ENCODE measurements around the gene CAMP. TPM values are rescaled to one million over a fixed set of nuclear protein-coding genes. Genes with fewer than 3 reads are reported as not detected.

CAMP gene
- polyA plus RNA-seq, 3 donors, result 2.1 to 5.1 (median 3.4) TPM

DNA sequence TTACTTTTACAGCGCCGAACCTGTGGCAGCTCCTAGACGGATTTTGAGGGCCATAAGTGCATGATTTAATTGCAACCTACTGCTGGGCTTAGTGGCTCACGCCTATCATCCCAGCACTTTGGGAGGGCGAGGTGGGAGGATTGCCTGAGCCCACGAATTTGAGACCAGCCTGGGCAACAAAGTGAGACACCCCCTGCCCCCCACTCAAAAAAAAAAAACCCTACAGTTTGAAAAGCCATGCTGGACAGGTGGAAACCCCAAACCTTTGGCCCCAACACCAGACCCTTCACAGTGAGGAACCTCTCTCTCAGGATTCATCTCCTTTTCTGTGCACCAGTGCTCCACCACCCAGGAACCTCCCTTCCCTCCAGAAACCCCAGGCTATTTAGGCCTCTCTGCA lies 34.0 kb upstream of the CAMP start:
- H3K4me1 ChIP-seq (ENCODE audit: control insufficient read depth in 1 of 2, insufficient read depth in 2 of 2, low read length in 2 of 2), result peaks cover 16 to 21% of the 10 kb centered on the region in 2 donors
- H3K4me3 ChIP-seq (replicated peaks in 1 of 3; ENCODE audit: low read depth in 2 of 3, low read length in 3 of 3), result no peak overlapping the region
- no peak overlapping the region for H3K27ac Mint-ChIP-seq
- H3K9ac ChIP-seq (ENCODE audit: insufficient read depth, low read length, poor library complexity, severe bottlenecking), result no peak overlapping the region
- H2AFZ ChIP-seq (ENCODE audit: insufficient read depth, low read depth, low read length, poor library complexity, severe bottlenecking), result peak overlapping the region; percentile 93
- peaks cover 0 to 6% of the 10 kb centered on the region in 2 donors for H3K36me3 ChIP-seq (replicated peaks in 1 of 2; ENCODE audit: control insufficient read depth in 1 of 2, insufficient read depth in 2 of 2, low read length in 2 of 2)
- DNase-seq, result no peak
- no peaks in the 10 kb centered on the region for H3K9me3 ChIP-seq (replicated peaks in 1 of 2; ENCODE audit: control insufficient read depth in 1 of 2, insufficient read depth in 1 of 2, low read length in 2 of 2)
- intact Hi-C loops (cut with micrococcal nuclease), result loop anchor here (5.0 to 10.0 kb wide), 2 partner anchors 53 to 255 kb away; partner anchors contain the start of genes ATRIP (in 1 of the 2), CCDC51 (in 1 of the 2), TMA7 (in 1 of the 2) and ZNF589 (in 1 of the 2)
- H3K4me3 Mint-ChIP-seq, result no peak overlapping the region
- TF ChIP-seq, protein P1, sequence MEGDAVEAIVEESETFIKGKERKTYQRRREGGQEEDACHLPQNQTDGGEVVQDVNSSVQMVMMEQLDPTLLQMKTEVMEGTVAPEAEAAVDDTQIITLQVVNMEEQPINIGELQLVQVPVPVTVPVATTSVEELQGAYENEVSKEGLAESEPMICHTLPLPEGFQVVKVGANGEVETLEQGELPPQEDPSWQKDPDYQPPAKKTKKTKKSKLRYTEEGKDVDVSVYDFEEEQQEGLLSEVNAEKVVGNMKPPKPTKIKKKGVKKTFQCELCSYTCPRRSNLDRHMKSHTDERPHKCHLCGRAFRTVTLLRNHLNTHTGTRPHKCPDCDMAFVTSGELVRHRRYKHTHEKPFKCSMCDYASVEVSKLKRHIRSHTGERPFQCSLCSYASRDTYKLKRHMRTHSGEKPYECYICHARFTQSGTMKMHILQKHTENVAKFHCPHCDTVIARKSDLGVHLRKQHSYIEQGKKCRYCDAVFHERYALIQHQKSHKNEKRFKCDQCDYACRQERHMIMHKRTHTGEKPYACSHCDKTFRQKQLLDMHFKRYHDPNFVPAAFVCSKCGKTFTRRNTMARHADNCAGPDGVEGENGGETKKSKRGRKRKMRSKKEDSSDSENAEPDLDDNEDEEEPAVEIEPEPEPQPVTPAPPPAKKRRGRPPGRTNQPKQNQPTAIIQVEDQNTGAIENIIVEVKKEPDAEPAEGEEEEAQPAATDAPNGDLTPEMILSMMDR (IDR thresholded peaks at IDR 0.05), result no peak
- H3K4me1 Mint-ChIP-seq, result peaks cover 15% of the 10 kb centered on the region
- H3K4me2 ChIP-seq (replicated peaks; ENCODE audit: extremely low read depth, low read length, poor library complexity, severe bottlenecking), result no peak overlapping the region
- H3K36me3 Mint-ChIP-seq, result peaks cover 0 to 4% of the 10 kb centered on the region in 2 donors
- H3K9me3 Mint-ChIP-seq, result no peaks in the 10 kb centered on the region
- H3K27me3 ChIP-seq (ENCODE audit: control insufficient read depth in 2 of 2, insufficient read depth in 2 of 2, low read length in 2 of 2), result no peaks in the 10 kb centered on the region
- H3K27me3 Mint-ChIP-seq (ENCODE audit: low read depth in 3 of 3), result peaks cover 2 to 5% (median 5%) of the 10 kb centered on the region in 3 donors
- no peaks in the 10 kb centered on the region for H4K20me1 ChIP-seq (ENCODE audit: insufficient read depth, low read length)
- H3K79me2 ChIP-seq (ENCODE audit: insufficient read depth, low read length), result peaks cover 39% of the 10 kb centered on the region
- WGBS (ENCODE audit: insufficient coverage), result 92% methylated on average over 5 of the region's 6 CpGs
- H3K27ac ChIP-seq (ENCODE audit: low read depth in 1 of 2, low read length in 2 of 2), result no peak overlapping the region

DNA sequence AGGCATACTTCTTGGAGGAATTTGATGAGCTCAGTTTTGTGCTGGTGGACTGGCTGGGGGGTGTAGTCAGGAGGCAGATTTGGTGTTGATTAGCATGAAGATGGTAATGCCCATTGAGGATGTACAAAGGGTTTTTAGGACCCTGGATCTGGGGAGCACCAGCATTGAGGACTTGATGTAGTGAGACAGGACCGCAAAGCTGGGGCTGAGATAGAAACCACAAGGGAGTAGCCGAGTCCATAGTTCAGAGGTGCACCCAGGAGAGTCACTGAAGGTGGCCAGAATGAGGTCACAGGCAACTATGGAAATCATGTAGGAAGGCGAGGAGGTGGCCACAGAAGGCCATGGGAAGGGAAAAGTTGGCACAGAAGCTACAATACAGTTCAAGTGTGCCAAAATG lies 32.4 kb upstream of the CAMP start:
- Histone ChIP-seq H3K9ac (ENCODE audit: insufficient read depth, low read length, poor library complexity, severe bottlenecking) (no peak overlapping the region), H3K4me1 (ENCODE audit: control insufficient read depth in 1 of 2, insufficient read depth in 2 of 2, low read length in 2 of 2) (peaks cover 20 to 27% of the 10 kb centered on the region in 2 donors), H2AFZ (ENCODE audit: insufficient read depth, low read depth, low read length, poor library complexity, severe bottlenecking) (no peak overlapping the region), H3K4me3 (replicated peaks in 1 of 3; ENCODE audit: low read depth in 2 of 3, low read length in 3 of 3) (no peak overlapping the region), H3K27ac (ENCODE audit: low read depth in 1 of 2, low read length in 2 of 2) (no peak overlapping the region), H3K9me3 (replicated peaks in 1 of 2; ENCODE audit: control insufficient read depth in 1 of 2, insufficient read depth in 1 of 2, low read length in 2 of 2) (no peaks in the 10 kb centered on the region), H3K36me3 (replicated peaks in 1 of 2; ENCODE audit: control insufficient read depth in 1 of 2, insufficient read depth in 2 of 2, low read length in 2 of 2) (no peaks in the 10 kb centered on the region), H3K27me3 (ENCODE audit: control insufficient read depth in 2 of 2, insufficient read depth in 2 of 2, low read length in 2 of 2) (no peaks in the 10 kb centered on the region), H3K79me2 (ENCODE audit: insufficient read depth, low read length) (peaks cover 23% of the 10 kb centered on the region), H3K4me2 (replicated peaks; ENCODE audit: extremely low read depth, low read length, poor library complexity, severe bottlenecking) (no peak overlapping the region), H4K20me1 (ENCODE audit: insufficient read depth, low read length) (no peaks in the 10 kb centered on the region)
- H3K27me3 Mint-ChIP-seq (ENCODE audit: low read depth in 3 of 3), result peaks cover 2 to 6% (median 6%) of the 10 kb centered on the region in 3 donors
- peaks cover 21% of the 10 kb centered on the region for H3K4me1 Mint-ChIP-seq
- H3K36me3 Mint-ChIP-seq, result no peaks in the 10 kb centered on the region
- H3K27ac Mint-ChIP-seq, result peak overlapping the region in 2 of 7 donors; percentile 2 to 40
- TF ChIP-seq, protein P1 (IDR thresholded peaks at IDR 0.05), result no peak
- intact Hi-C loops (cut with micrococcal nuclease), result loop anchor here in 1 of 2 donors (10.0 kb wide), 1 partner anchor 244 kb away; the partner anchor contains the start of gene PLXNB1
- WGBS (ENCODE audit: insufficient coverage), result 89% methylated on average over 2 of the region's 3 CpGs
- no peaks in the 10 kb centered on the region for H3K9me3 Mint-ChIP-seq
- DNase-seq, result no peak
- H3K4me3 Mint-ChIP-seq, result peak overlapping the region in 1 of 2 donors; percentile 26

Data from CD14-positive monocyte (primary cell).